GM19467 (cell line): ENCODE results near the gene SLC33A1.
"Not testable (repeated sequence)": the region's sequence is repeated elsewhere in the genome, so short reads cannot be mapped to it uniquely, and the experiment has no call there.

Experiments
- ATAC-seq: cut with Tn5 transposase; IDR thresholded peaks from one replicate; pipeline ENCODE4 v1.9.1; 2021; ENCODE audit warnings: mild to moderate bottlenecking, moderate library complexity; ENCODE audit not compliant: unreplicated experiment

SLC33A1 gene

GRCh38 chr3:155862290-155862982 is 8.2 kb upstream of the SLC33A1 start:
- not testable (repeated sequence) for ATAC-seq

GRCh38 chr3:155861476-155862183 is 7.4 kb upstream of the SLC33A1 start:
- ATAC-seq, result no peak

- not testable (repeated sequence) for ATAC-seq
Measured at GRCh38 chr3:155860424-155860823, 6.2 kb upstream of the SLC33A1 start.

- ATAC-seq, result no peak
Measured at GRCh38 chr3:155859859-155860258, 5.6 kb upstream of the SLC33A1 start.

GRCh38 chr3:155853214-155854140 is 750 bp downstream of the SLC33A1 start:
- ATAC-seq, result peak; percentile 1

- ATAC-seq, result no peak
Measured at GRCh38 chr3:155852341-155852740, 1.9 kb downstream of the SLC33A1 start.

- ATAC-seq, result not testable (repeated sequence)
Measured at GRCh38 chr3:155849404-155849803, 4.8 kb downstream of the SLC33A1 start.

GRCh38 chr3:155847993-155848392 is 6.2 kb downstream of the SLC33A1 start:
- no peak for ATAC-seq

GRCh38 chr3:155846119-155846518 is 8.1 kb downstream of the SLC33A1 start:
- no peak for ATAC-seq

- ATAC-seq, result no peak
Measured at GRCh38 chr3:155843569-155843968, 10.7 kb downstream of the SLC33A1 start.

- ATAC-seq, result no peak
Measured at GRCh38 chr3:155835341-155836071, 18.7 kb downstream of the SLC33A1 start.

- ATAC-seq, result not testable (repeated sequence)
Measured at GRCh38 chr3:155828490-155829098, 25.6 kb downstream of the SLC33A1 start.

- ATAC-seq, result no peak
Measured at GRCh38 chr3:155815030-155815545, 39.1 kb downstream of the SLC33A1 start.

GRCh38 chr3:155813224-155813623 is 41.0 kb downstream of the SLC33A1 start:
- ATAC-seq, result not testable (repeated sequence)

- ATAC-seq, result no peak
Measured at GRCh38 chr3:155809181-155809580, 45.0 kb downstream of the SLC33A1 start.

- ATAC-seq, result no peak
Measured at GRCh38 chr3:155807823-155808222, 46.4 kb downstream of the SLC33A1 start.

- ATAC-seq, result peak; percentile 98
Measured at GRCh38 chr3:155805802-155806618, 48.2 kb downstream of the SLC33A1 start, which contains the start of gene C3orf33. Gene C3orf33, minus strand, starts transcription at chr3:155806278. Its CDS starts 26 bp downstream, at chr3:155806252.

- ATAC-seq, result no peak
Measured at GRCh38 chr3:155805204-155805801, 48.9 kb downstream of the SLC33A1 start.

GRCh38 chr3:155804323-155804722 is 49.9 kb downstream of the SLC33A1 start:
- no peak for ATAC-seq
